SK-N-SH (cell line): ENCODE results near the gene BRSK1. TPM values are rescaled to one million over a fixed set of nuclear protein-coding genes. Genes with fewer than 3 reads are reported as not detected.
A peak's percentile ranks its signal among the peaks of the same experiment; 100 is the strongest.

Source experiments
- CTCF ChIA-PET: fragments of 300-600, 350-600 bp; formaldehyde crosslinking; extraction: SDS; loops from one replicate; lab custom pipeline; 2021; lab: Yijun Ruan, JAX
- POLR2A ChIA-PET: fragments of 350-600 bp; sonication (Branson Sonifier 250); formaldehyde crosslinking; extraction: SDS; loops from one replicate; lab custom pipeline; 2020; ENCODE audit warnings: antibody characterized with exemption, inconsistent platforms; lab: Yijun Ruan, JAX
- DNase-seq: peaks from one replicate; pipeline ENCODE4 v3.0.0; 2012
- H2AFZ ChIP-seq: fragments of 200-600 bp; sonication (generic); 2 replicates; pipeline ENCODE4 v1.8.1; 2016; ENCODE audit warnings: antibody characterized with exemption, mild to moderate bottlenecking, low read depth
- H3F3A ChIP-seq: fragments of 200-600 bp; sonication (generic); replicated peaks from 2 replicates; pipeline ENCODE3; 2016; ENCODE audit warnings: antibody characterized with exemption, mild to moderate bottlenecking; ENCODE audit not compliant: insufficient read depth
- H3K27ac ChIP-seq, 2 experiments: fragments of 200-500 bp in 1 of 2; fragments of 200-600 bp in 1 of 2; sonication (Bioruptor generic) in 1 of 2; sonication (generic), shearing (Covaris generic) in 1 of 2; 2 replicates each; pipeline versions ENCODE4 v1.5.1 to v1.6.1; 2014 to 2016; ENCODE audit warnings: low read depth in 2 of 2, inconsistent platforms in 1 of 2, low read length in 1 of 2, mild to moderate bottlenecking in 1 of 2, mixed read lengths in 1 of 2
- H3K27me3 ChIP-seq: fragments of 200-600 bp; sonication (generic), shearing (Covaris generic); 2 replicates; pipeline ENCODE4 v1.6.1; 2016; ENCODE audit warnings: mixed run types; ENCODE audit not compliant: insufficient read depth
- H3K36me3 ChIP-seq, 2 experiments: fragments of 200-500 bp in 1 of 2; fragments of 200-600 bp in 1 of 2; sonication (Bioruptor generic) in 1 of 2; sonication (generic) in 1 of 2; replicated peaks in 1 of 2; 2 replicates each; pipeline versions ENCODE3 to v1.5.1; 2014 to 2016; ENCODE audit warnings: low read length in 1 of 2, mild to moderate bottlenecking in 1 of 2; ENCODE audit not compliant: insufficient read depth in 2 of 2, control insufficient read depth in 1 of 2
- H3K4me1 ChIP-seq, 2 experiments: fragments of 200-500 bp in 1 of 2; fragments of 200-600 bp in 1 of 2; sonication (Bioruptor generic) in 1 of 2; sonication (generic), shearing (Covaris generic) in 1 of 2; 2 replicates each; pipeline versions ENCODE4 v1.5.1 to v1.6.1; 2014 to 2016; ENCODE audit warnings: low read depth in 1 of 2, low read length in 1 of 2, mixed run types in 1 of 2; ENCODE audit not compliant: insufficient read depth in 2 of 2, control insufficient read depth in 1 of 2
- H3K4me2 ChIP-seq: fragments of 200-600 bp; sonication (generic), shearing (Covaris generic); 2 replicates; pipeline ENCODE4 v1.6.1; 2017; ENCODE audit warnings: mixed run types
- H3K4me3 ChIP-seq, 2 experiments: fragments of 200-500 bp in 1 of 2; fragments of 200-600 bp in 1 of 2; sonication (Bioruptor generic) in 1 of 2; sonication (generic), shearing (Covaris generic) in 1 of 2; 2 replicates each; pipeline versions ENCODE4 v1.5.1 to v1.8.1; 2014 to 2016; ENCODE audit warnings: low read depth in 2 of 2, inconsistent platforms in 1 of 2, low read length in 1 of 2, mild to moderate bottlenecking in 1 of 2, mixed read lengths in 1 of 2, moderate library complexity in 1 of 2
- H3K79me2 ChIP-seq: fragments of 200-600 bp; sonication (generic); 2 replicates; pipeline ENCODE4 v1.8.1; 2017; ENCODE audit warnings: mild to moderate bottlenecking; ENCODE audit not compliant: insufficient read depth
- H3K9ac ChIP-seq: fragments of 200-600 bp; sonication (generic); 2 replicates; pipeline ENCODE4 v1.6.1; 2017; ENCODE audit warnings: mixed run types
- H3K9me2 ChIP-seq: fragments of 200-600 bp; sonication (generic); 2 replicates; pipeline ENCODE4 v1.6.1; 2017; ENCODE audit warnings: mixed run types
- H3K9me3 ChIP-seq: fragments of 200-600 bp; sonication (generic); 2 replicates; pipeline ENCODE4 v1.6.1; 2017; ENCODE audit warnings: mixed run types, mild to moderate bottlenecking, moderate library complexity
- H4K20me1 ChIP-seq: fragments of 200-600 bp; sonication (generic); 2 replicates; pipeline ENCODE4 v1.6.1; 2017; ENCODE audit warnings: mild to moderate bottlenecking, mixed run types; ENCODE audit not compliant: insufficient read depth
- EZH2phosphoT487 ChIP-seq: fragments of 200-600 bp; sonication (generic); IDR thresholded peaks from 2 replicates; pipeline ENCODE4 v1.6.1; 2017; ENCODE audit warnings: low read depth, mixed run types, mild to moderate bottlenecking, antibody characterized with exemption, moderate library complexity, borderline replicate concordance
- FOSL2 ChIP-seq: IDR thresholded peaks from 2 replicates; pipeline ENCODE4 v1.4.0; 2012; ENCODE audit warnings: low read depth, mild to moderate bottlenecking, moderate library complexity, borderline replicate concordance
- GATA2 ChIP-seq: sonication (generic); formaldehyde crosslinking; IDR thresholded peaks from 2 replicates; pipeline ENCODE4 v1.5.0; 2020; ENCODE audit warnings: mild to moderate bottlenecking, missing genetic modification reagents
- NRF1 ChIP-seq: IDR thresholded peaks from 2 replicates; pipeline ENCODE4 v1.6.1; 2012; ENCODE audit warnings: low read depth, mild to moderate bottlenecking, low read length
- RCOR1 ChIP-seq: fragments of 150-350 bp; IDR thresholded peaks from 2 replicates; pipeline ENCODE4 v1.6.1; 2017; ENCODE audit warnings: antibody characterized with exemption, low read length
- SMC3 ChIP-seq: IDR thresholded peaks from 2 replicates; pipeline ENCODE4 v1.6.1; 2012; ENCODE audit warnings: low read depth, low read length, improper control_type of control experiment
- TCF12 ChIP-seq: IDR thresholded peaks from 2 replicates; pipeline ENCODE4 v1.4.0; 2012
- YY1 ChIP-seq: IDR thresholded peaks from 2 replicates; pipeline ENCODE4 v1.4.0; 2012; ENCODE audit warnings: low read depth, mild to moderate bottlenecking
- WGBS: methylation state at CpG from one replicate; pipeline ENCODE4 v1.1.6; 2017; ENCODE audit warnings: low lambda C conversion rate; 5-methylcytosine and 5-hydroxymethylcytosine counted together
- polyA plus RNA-seq, 3 experiments: library from polyadenylated mRNA; depleted of rRNA; stranded (reverse); fragments of >200 nt; gene quantifications; 2 replicates each; pipeline ENCODE4 v1.2.3, GENCODE V29; 2012
- TF ChIP-seq, protein P1 (sequence below): fragments of 150-350 bp; IDR thresholded peaks from 2 replicates; pipeline ENCODE4 v1.6.1; 2017; ENCODE audit warnings: antibody characterized with exemption, low read length, low read depth, borderline replicate concordance
- TF ChIP-seq, protein P2 (sequence below): fragments of 200-600 bp; sonication (generic); IDR thresholded peaks from 2 replicates; pipeline ENCODE4 v1.6.1; 2017; ENCODE audit warnings: antibody characterized with exemption, mild to moderate bottlenecking, moderate library complexity
- TF ChIP-seq, protein P3 (sequence below): IDR thresholded peaks from 2 replicates; pipeline ENCODE4 v1.4.0; 2012; ENCODE audit warnings: low read depth, borderline replicate concordance

The BRSK1 gene
- polyA plus RNA-seq, 1 of the 3 experiments (the other 2 are of a cell fraction): 49.7 TPM

DNA sequence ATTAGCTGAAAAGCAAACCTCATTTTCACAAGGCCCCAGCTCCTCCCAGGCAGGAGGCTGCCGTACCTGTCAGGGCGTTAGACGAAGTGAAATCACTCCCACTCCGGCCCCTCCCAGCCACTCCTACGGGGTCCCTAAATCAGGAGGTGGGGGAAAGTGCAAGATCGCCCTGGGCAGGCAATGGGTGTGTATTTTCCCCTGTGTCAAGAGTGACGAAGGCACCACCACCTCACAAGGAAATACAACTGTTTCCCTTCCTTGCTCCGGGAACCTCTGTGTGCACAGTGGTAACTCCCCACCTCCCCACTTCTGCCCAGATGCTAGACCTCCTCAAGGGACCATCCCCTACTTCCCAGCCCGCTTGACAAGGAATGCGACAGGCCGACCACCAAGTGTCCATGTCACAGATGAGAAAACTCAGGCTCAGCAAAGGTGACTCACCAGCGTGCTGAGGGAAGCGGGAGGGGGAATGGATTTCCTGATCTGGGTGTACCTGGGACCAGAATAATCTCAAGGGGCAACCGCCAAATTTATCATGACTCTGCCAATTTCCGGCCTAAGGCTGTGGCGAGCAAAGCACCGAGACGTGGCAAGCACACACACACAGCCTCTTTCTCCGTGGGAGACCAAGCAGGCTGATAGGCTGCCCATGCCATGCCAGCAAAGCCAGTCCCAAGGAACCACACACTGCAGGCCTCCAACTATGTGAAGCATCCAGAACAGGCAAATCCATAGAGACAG lies 32.3 kb upstream of the BRSK1 start:
- no peak overlapping the region for H3K9ac ChIP-seq
- H3F3A ChIP-seq: no peaks in the 10 kb centered on the region
- no peak overlapping the region for H2AFZ ChIP-seq
- TF ChIP-seq YY1 (no peak), EZH2phosphoT487 (no peak), SMC3 (no peak), TCF12 (peak; percentile 26; the same call in 1 of the 2 replicates), RCOR1 (no peak), GATA2 (CRISPR knock-in tag) (no peak), NRF1 (no peak), FOSL2 (peak; percentile 42; the same call in 1 of the 2 replicates)
- TF ChIP-seq, protein P1, sequence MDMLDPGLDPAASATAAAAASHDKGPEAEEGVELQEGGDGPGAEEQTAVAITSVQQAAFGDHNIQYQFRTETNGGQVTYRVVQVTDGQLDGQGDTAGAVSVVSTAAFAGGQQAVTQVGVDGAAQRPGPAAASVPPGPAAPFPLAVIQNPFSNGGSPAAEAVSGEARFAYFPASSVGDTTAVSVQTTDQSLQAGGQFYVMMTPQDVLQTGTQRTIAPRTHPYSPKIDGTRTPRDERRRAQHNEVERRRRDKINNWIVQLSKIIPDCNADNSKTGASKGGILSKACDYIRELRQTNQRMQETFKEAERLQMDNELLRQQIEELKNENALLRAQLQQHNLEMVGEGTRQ: no peak
- TF ChIP-seq, protein P2, sequence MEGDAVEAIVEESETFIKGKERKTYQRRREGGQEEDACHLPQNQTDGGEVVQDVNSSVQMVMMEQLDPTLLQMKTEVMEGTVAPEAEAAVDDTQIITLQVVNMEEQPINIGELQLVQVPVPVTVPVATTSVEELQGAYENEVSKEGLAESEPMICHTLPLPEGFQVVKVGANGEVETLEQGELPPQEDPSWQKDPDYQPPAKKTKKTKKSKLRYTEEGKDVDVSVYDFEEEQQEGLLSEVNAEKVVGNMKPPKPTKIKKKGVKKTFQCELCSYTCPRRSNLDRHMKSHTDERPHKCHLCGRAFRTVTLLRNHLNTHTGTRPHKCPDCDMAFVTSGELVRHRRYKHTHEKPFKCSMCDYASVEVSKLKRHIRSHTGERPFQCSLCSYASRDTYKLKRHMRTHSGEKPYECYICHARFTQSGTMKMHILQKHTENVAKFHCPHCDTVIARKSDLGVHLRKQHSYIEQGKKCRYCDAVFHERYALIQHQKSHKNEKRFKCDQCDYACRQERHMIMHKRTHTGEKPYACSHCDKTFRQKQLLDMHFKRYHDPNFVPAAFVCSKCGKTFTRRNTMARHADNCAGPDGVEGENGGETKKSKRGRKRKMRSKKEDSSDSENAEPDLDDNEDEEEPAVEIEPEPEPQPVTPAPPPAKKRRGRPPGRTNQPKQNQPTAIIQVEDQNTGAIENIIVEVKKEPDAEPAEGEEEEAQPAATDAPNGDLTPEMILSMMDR: no peak
- TF ChIP-seq, protein P3, sequence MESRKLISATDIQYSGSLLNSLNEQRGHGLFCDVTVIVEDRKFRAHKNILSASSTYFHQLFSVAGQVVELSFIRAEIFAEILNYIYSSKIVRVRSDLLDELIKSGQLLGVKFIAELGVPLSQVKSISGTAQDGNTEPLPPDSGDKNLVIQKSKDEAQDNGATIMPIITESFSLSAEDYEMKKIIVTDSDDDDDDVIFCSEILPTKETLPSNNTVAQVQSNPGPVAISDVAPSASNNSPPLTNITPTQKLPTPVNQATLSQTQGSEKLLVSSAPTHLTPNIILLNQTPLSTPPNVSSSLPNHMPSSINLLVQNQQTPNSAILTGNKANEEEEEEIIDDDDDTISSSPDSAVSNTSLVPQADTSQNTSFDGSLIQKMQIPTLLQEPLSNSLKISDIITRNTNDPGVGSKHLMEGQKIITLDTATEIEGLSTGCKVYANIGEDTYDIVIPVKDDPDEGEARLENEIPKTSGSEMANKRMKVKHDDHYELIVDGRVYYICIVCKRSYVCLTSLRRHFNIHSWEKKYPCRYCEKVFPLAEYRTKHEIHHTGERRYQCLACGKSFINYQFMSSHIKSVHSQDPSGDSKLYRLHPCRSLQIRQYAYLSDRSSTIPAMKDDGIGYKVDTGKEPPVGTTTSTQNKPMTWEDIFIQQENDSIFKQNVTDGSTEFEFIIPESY: no peak
- H4K20me1 ChIP-seq: peaks cover 100% of the 10 kb centered on the region
- H3K79me2 ChIP-seq: peaks cover 95% of the 10 kb centered on the region
- peaks cover 6 to 33% of the 10 kb centered on the region in 2 experiments; a peak in 1 of 4 replicates for H3K4me1 ChIP-seq
- no peaks in the 10 kb centered on the region for H3K9me2 ChIP-seq
- 82% methylated on average over 18 of the region's 19 CpGs for WGBS
- no peaks in the 10 kb centered on the region for H3K9me3 ChIP-seq
- CTCF ChIA-PET: interaction anchor here (0.7 kb wide), 1 partner anchor 132 kb away, joined by 3 read pairs; the partner anchor contains the start of gene TMEM238
- POLR2A ChIA-PET: no interaction called here
- no peak overlapping the region for H3K27ac ChIP-seq
- no peak overlapping the region for H3K4me3 ChIP-seq
- H3K36me3 ChIP-seq: peaks cover 0 to 2% of the 10 kb centered on the region in 2 experiments
- DNase-seq: peak; percentile 9
- no peaks in the 10 kb centered on the region for H3K27me3 ChIP-seq
- H3K4me2 ChIP-seq: no peak overlapping the region
